HG02623 (cell line): ENCODE measurements around the gene MTRF1L.
"Not testable (repeated sequence)": the region's sequence is repeated elsewhere in the genome, so short reads cannot be mapped to it uniquely, and the experiment has no call there.

Source experiments
- ATAC-seq: cut with Tn5 transposase; IDR thresholded peaks from one replicate; pipeline ENCODE4 v1.9.1; 2021; ENCODE audit warnings: moderate library complexity; ENCODE audit not compliant: unreplicated experiment

The MTRF1L gene

DNA sequence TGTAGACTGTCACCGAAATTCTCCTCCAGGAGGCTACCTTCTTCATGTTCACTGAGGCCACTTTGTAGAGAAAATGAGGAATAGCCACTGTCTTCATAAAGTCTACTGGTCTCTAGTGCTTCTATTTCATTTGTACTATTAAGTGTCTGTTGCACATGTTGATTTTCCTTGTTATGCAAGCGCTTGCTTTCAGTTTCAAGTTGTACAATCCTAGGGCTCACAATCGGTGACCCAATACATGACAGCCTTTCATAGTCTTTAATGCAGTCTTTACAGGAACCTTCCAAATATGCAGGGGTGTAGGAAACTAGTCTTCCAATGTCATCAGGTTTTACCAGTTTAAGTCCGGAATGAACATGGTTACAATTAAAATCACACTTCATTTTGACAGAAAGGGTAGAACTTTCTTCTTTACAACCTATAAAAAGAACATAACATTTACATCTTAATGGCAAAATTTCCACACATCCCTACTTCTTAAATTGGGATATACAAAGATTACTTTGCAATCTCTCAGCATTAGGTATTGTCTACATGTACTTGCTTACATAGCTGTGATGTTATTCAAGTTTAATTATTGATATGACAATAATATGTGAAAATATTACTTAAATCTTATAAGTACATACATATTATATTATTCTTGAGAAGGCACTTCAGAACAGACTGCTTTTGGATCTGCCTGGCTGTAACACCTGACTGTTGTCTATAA is 27.1 kb downstream of the MTRF1L start:
- peak; percentile 43 for ATAC-seq

DNA sequence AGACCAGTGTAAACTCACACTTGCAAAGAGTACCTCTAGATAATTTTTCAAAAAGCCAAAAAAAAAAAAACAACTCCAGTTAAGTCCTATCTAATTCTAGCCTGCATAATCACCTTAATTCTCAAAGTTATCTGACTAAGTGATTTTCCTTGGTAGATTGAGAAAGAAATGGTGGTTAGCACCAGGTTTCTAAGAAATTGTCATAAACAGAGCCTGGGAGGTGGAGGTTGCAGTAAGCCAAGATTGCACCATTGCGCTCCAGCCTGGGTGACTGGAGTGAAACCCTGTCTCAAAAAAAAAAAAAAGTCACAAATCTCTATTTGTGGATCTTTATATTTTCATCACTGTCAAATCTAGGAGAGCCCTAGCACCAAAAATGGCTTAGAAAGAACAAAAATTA is 28.6 kb downstream of the MTRF1L start:
- no peak for ATAC-seq

- ATAC-seq = no peak
Measured at GRCh38 chr6:152969688-152970418, 32.7 kb downstream of the MTRF1L start.

DNA sequence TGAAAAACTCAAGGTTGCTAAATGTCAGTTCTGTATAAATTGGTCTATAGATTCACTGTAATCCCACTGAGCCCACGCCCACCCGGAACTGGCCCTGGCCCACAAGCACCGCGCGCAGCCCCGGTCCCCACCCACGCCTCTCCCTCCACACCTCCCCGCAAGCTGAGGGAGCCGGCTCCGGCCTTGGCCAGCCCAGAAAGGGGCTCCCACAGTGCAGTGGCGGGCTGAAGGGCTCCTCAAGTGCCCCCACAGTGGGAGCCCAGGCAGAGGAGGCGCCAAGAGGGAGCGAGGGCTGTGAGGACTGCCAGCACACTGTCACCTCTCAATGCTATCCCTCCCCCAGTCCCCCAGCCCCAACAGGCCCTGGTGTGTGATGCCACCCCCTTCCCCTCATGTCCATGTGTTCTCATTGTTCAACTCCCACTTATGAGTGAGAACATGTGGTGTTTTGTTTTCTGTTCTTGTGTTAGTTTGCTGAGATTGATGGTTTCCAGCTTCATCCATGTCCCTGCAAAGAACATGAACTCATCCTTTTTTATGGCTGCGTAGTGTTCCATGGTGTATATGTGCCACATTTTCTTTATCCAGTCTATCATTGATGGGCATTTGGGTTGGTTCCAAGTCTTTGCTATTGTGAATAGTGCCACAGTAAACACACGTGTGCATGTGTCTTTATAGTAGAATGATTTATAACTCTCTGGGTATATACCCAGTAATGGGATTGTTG is 36.2 kb downstream of the MTRF1L start:
- not testable (repeated sequence) for ATAC-seq

DNA sequence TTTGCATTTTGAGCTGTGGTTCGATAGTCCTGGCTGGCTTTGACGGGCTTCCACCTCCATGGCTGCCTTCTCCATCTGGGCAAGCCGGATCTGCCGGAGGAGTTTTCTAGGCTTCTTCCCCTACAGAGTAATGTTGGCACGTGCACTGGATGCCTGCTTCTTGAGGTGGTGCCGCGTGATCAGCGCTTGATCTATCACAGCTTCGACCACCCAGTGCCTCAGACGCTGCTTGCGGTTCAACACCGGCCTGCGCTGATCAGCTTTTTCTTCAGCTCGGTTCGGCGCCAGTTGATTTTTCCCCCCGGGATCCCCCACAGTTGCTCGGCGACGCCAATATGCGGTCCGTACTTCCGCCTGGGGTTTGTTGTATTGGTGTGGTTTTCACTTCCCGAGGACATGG is 43.2 kb downstream of the MTRF1L start:
- no peak for ATAC-seq

DNA sequence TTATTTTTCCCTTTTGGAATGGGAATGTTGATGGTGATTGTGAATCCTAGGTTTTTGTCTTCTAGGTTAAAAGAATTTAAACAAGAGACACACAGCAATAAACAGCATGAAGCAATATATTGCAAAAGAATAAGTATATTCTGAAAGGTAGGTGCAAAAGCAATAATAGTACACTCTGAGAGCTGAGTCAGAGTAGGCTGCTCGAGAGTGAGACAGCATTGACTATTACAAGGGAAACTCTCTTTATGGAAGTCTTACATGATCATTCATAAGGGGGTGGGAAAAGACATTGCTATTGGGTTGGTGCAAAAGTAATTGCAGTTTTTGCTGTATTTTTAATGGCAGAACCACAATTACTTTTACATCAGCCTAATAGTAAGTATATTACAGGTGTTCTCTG is 44.7 kb downstream of the MTRF1L start:
- ATAC-seq = no peak

GRCh38 chr6:152954443-152954842 is 48.1 kb downstream of the MTRF1L start:
- no peak for ATAC-seq

GRCh38 chr6:152952866-152953509 is 49.5 kb downstream of the MTRF1L start:
- no peak for ATAC-seq

DNA sequence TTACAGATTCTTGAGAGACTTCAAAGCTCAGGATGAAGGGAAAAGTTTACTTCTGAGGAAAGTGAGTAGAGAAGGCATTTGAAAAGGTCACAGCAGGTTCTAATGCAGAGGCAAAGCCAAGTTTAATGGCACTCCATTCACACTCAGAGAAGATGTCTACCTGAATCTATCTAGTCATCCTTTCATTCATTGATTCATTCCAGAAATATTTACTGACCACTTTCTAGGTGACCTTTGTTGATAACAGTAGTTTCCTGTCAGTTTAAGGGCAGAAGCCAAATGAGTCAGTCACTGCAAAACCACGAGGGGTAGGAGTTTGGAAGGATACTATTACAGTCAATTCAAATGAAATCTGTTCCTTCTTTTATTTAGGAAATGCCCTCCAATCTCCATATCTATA is 50.5 kb downstream of the MTRF1L start:
- ATAC-seq = no peak

DNA sequence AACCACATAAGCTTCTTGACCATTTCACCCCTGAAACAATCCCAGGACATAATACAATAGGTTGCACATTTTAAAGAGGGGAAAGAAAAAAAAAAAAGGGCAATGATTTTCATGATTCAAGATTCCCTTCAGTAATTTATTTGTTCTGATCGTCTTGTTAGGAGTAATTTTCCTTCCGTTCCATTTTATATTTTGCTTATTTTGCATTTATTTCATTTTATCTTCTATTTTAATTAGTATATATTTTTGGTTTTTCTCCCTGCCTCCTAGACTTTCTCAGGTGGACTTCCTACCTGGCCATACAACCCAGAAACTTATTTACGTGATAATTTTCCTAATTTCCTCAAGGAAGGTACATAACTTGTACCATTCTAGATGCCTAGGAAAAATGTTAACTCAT is 52.3 kb downstream of the MTRF1L start:
- ATAC-seq = no peak

- ATAC-seq = peak; percentile 84
Measured at GRCh38 chr6:152948150-152948768, 54.2 kb downstream of the MTRF1L start.

GRCh38 chr6:152946995-152947394 is 55.5 kb downstream of the MTRF1L start:
- ATAC-seq = no peak

GRCh38 chr6:152946484-152946883 is 56.0 kb downstream of the MTRF1L start:
- ATAC-seq = no peak

GRCh38 chr6:152943260-152943897 is 59.1 kb downstream of the MTRF1L start:
- no peak for ATAC-seq

DNA sequence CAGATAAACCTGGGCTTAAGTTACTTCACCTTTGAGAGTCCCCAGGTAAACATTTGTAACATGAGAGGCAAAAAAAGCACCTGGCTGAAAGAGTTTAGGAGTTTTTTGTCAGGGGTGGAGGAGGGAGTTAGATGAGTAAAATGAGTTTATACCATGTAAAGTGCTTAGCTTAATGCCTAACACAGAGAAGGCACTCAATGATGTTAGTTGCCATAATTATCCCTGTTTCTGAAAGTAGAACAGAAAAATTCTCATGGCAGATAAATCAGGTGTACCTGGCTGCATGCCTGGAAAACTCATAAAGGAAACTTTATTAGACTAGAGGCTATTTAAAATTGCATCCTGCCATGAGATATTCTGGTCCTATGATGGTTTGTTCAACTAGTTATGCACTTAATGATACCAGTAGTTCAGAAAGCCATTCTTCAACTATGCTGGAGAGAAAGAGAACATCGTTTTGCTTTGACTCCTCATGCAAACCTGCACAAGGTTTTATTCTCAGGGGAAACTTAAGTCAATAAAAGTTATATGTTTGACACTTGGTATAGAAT is 60.1 kb downstream of the MTRF1L start:
- no peak for ATAC-seq

- no peak for ATAC-seq
Measured at GRCh38 chr6:152941746-152942145, 60.8 kb downstream of the MTRF1L start.
